ENCODE measurements around the gene CALD1.

Gene CALD1

GRCh38 chr7:134752006-134752760, 27.3 kb upstream of the CALD1 start:
- no peak for TF ChIP-seq CTCF (IDR thresholded peaks at IDR 0.05)

- peak; percentile 61 for TF ChIP-seq CTCF (IDR thresholded peaks at IDR 0.05)
Measured at GRCh38 chr7:134755422-134756022, 23.9 kb upstream of the CALD1 start.

- TF ChIP-seq CTCF (IDR thresholded peaks at IDR 0.05) = no peak
Measured at GRCh38 chr7:134757938-134758337, 21.5 kb upstream of the CALD1 start.

- TF ChIP-seq CTCF (IDR thresholded peaks at IDR 0.05) = no peak
Measured at GRCh38 chr7:134758981-134759380, 20.5 kb upstream of the CALD1 start.

GRCh38 chr7:134761266-134761665, 18.2 kb upstream of the CALD1 start:
- no peak for TF ChIP-seq CTCF (IDR thresholded peaks at IDR 0.05)

- TF ChIP-seq CTCF (IDR thresholded peaks at IDR 0.05) = no peak
Measured at GRCh38 chr7:134763960-134764359, 15.5 kb upstream of the CALD1 start.

GRCh38 chr7:134764365-134764764, 15.1 kb upstream of the CALD1 start:
- no peak for TF ChIP-seq CTCF (IDR thresholded peaks at IDR 0.05)

Data from LNCAP (cell line).